ENCODE data around the gene TSHR. TPM values are rescaled to one million over a fixed set of nuclear protein-coding genes. Genes with fewer than 3 reads are reported as not detected.

TSHR gene
- total RNA-seq, 1 experiment from 2014 or later, result not detected

- intact Hi-C loops (cut with micrococcal nuclease), result no loop called here
- no peak for TF ChIP-seq SP1 (IDR thresholded peaks at IDR 0.05; ENCODE audit: low read depth)
- TF ChIP-seq CBX3 (IDR thresholded peaks at IDR 0.05; ENCODE audit: low read depth), result no peak
- TF ChIP-seq POLR2A (IDR thresholded peaks at IDR 0.05; ENCODE audit: borderline replicate concordance, extremely low read depth, insufficient read depth, insufficient read length), result no peak
- no peak for TF ChIP-seq ELF1 (IDR thresholded peaks at IDR 0.05; ENCODE audit: borderline replicate concordance, low read depth)
- TF ChIP-seq POLR2AphosphoS5 (IDR thresholded peaks at IDR 0.05; ENCODE audit: low read depth, low read length), result no peak
- TF ChIP-seq SIN3A (IDR thresholded peaks at IDR 0.05; ENCODE audit: low read depth), result no peak
- no peak for TF ChIP-seq MAX (IDR thresholded peaks at IDR 0.05)
- POLR2A ChIA-PET, result interaction anchor here (1.4 kb wide), 1 partner anchor 17 kb away, joined by 4 read pairs; the partner anchor contains the start of gene CEP128
- no peak overlapping the region for H3K4me2 ChIP-seq (ENCODE audit: low read length)
- H4K20me1 ChIP-seq (ENCODE audit: insufficient read depth), result no peaks in the 10 kb centered on the region
- CTCF ChIA-PET, result no interaction called here
- no peaks in the 10 kb centered on the region for H3K4me1 ChIP-seq (ENCODE audit: control insufficient read depth in 1 of 2, insufficient read depth in 2 of 2, low read length in 2 of 2)
- 0 out of 2 replicates have a peak, but pooled peaks cover 5% of the 10 kb centered on the region for H3K79me2 ChIP-seq (ENCODE audit: insufficient read depth, low read length)
- no peaks in the 10 kb centered on the region for H3K9me3 ChIP-seq (ENCODE audit: control insufficient read depth in 1 of 2, insufficient read depth in 1 of 2, low read depth in 1 of 2, low read length in 2 of 2)
- no peak overlapping the region for H3K9ac ChIP-seq (ENCODE audit: low read length)
- no peak overlapping the region for H2AFZ ChIP-seq (ENCODE audit: low read depth, low read length, poor library complexity, severe bottlenecking)
- no peaks in the 10 kb centered on the region for H3K36me3 ChIP-seq (ENCODE audit: control insufficient read depth in 1 of 2, insufficient read depth in 2 of 2, low read length in 2 of 2)
- no TSS peak for BruUV-seq (replicated peaks)
- DNase-seq (ENCODE audit: low read depth, low spot score) (no peak), ATAC-seq (no peak)
- H3K27ac ChIP-seq (ENCODE audit: low read depth, low read length), result no peak overlapping the region
- no peak overlapping the region for H3K4me3 ChIP-seq (replicated peaks in 1 of 2; ENCODE audit: low read depth in 1 of 2, low read length in 2 of 2)
- no peaks in the 10 kb centered on the region for H3K27me3 ChIP-seq (ENCODE audit: insufficient read depth, low read length)
- RAD21 ChIA-PET (ENCODE audit: low non-redundant PET in 1 of 2, low total read pairs in 2 of 2, uncharacterized antibody in 2 of 2, unreplicated experiment in 2 of 2), result no interaction called here
- no peaks in the 10 kb centered on the region for H3K9me2 ChIP-seq (ENCODE audit: insufficient read depth)
These were observed 30.9 kb upstream of the TSHR start for GRCh38 chr14:80924365-80925103.

GRCh38 chr14:80926397-80927082 is 28.9 kb upstream of the TSHR start:
- DNase-seq (ENCODE audit: low read depth, low spot score), result no peak
- ChIA-PET RAD21 (ENCODE audit: low non-redundant PET in 1 of 2, low total read pairs in 2 of 2, uncharacterized antibody in 2 of 2, unreplicated experiment in 2 of 2) (no interaction called here), CTCF (no interaction called here), POLR2A (no interaction called here)
- Histone ChIP-seq H3K36me3 (ENCODE audit: control insufficient read depth in 1 of 2, insufficient read depth in 2 of 2, low read length in 2 of 2) (no peaks in the 10 kb centered on the region), H3K27me3 (ENCODE audit: insufficient read depth, low read length) (no peaks in the 10 kb centered on the region), H3K27ac (ENCODE audit: low read depth, low read length) (no peak overlapping the region), H3K4me2 (ENCODE audit: low read length) (no peak overlapping the region), H2AFZ (ENCODE audit: low read depth, low read length, poor library complexity, severe bottlenecking) (no peak overlapping the region), H4K20me1 (ENCODE audit: insufficient read depth) (no peaks in the 10 kb centered on the region), H3K4me1 (ENCODE audit: control insufficient read depth in 1 of 2, insufficient read depth in 2 of 2, low read length in 2 of 2) (peaks cover 4 to 9% of the 10 kb centered on the region in 2 experiments; a peak in 3 of 4 replicates), H3K9ac (ENCODE audit: low read length) (no peak overlapping the region), H3K9me2 (ENCODE audit: insufficient read depth) (no peaks in the 10 kb centered on the region), H3K9me3 (ENCODE audit: control insufficient read depth in 1 of 2, insufficient read depth in 1 of 2, low read depth in 1 of 2, low read length in 2 of 2) (no peaks in the 10 kb centered on the region), H3K4me3 (replicated peaks in 1 of 2; ENCODE audit: low read depth in 1 of 2, low read length in 2 of 2) (no peak overlapping the region), H3K79me2 (ENCODE audit: insufficient read depth, low read length) (0 out of 2 replicates have a peak, but pooled peaks cover 5% of the 10 kb centered on the region)
- ATAC-seq, result no peak
- intact Hi-C loops (cut with micrococcal nuclease), result no loop called here
- TF ChIP-seq REST (IDR thresholded peaks at IDR 0.05; ENCODE audit: low read depth), result no peak
- no peak for TF ChIP-seq ZFX (IDR thresholded peaks at IDR 0.05)
- no peak for TF ChIP-seq ELF1 (IDR thresholded peaks at IDR 0.05; ENCODE audit: borderline replicate concordance, low read depth)
- no peak for TF ChIP-seq ATF3 (IDR thresholded peaks at IDR 0.05)
- BruUV-seq (replicated peaks), result no TSS peak

All from HCT116 (cell line).